ENCODE measurements around the gene DRGX. TPM values are rescaled to one million over a fixed set of nuclear protein-coding genes. Genes with fewer than 3 reads are reported as not detected.

The DRGX gene
- total RNA-seq, 1 donor from 2014 or later, result 0.19 TPM

DNA sequence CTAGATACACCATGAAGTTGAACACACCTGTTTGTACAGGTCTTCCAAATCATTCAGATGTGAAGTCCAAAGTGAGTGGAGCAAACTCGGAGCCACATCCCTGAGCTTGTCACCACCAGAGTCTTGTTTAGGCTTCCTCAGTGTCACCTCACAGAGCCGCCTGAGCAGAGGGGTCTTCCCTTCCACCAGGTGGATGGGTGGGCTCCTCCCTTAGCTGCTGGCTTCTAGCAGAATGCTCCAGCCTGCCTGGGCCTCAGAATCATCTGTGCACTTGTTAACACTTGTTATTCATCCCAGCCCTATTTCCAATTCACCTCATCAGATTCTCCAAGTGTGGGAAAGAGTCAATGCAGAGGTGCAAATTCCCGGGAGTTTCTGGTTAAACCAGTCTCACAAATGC is 64.5 kb downstream of the DRGX start:
- TF ChIP-seq, protein P1, sequence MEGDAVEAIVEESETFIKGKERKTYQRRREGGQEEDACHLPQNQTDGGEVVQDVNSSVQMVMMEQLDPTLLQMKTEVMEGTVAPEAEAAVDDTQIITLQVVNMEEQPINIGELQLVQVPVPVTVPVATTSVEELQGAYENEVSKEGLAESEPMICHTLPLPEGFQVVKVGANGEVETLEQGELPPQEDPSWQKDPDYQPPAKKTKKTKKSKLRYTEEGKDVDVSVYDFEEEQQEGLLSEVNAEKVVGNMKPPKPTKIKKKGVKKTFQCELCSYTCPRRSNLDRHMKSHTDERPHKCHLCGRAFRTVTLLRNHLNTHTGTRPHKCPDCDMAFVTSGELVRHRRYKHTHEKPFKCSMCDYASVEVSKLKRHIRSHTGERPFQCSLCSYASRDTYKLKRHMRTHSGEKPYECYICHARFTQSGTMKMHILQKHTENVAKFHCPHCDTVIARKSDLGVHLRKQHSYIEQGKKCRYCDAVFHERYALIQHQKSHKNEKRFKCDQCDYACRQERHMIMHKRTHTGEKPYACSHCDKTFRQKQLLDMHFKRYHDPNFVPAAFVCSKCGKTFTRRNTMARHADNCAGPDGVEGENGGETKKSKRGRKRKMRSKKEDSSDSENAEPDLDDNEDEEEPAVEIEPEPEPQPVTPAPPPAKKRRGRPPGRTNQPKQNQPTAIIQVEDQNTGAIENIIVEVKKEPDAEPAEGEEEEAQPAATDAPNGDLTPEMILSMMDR (conservative IDR thresholded peaks at IDR 0.05), result no peak
- H3K36me3 Mint-ChIP-seq (ENCODE audit: low read depth), result peaks cover 5% of the 10 kb centered on the region
- no peak for DNase-seq (ENCODE audit: low read depth, low spot score)

DNA sequence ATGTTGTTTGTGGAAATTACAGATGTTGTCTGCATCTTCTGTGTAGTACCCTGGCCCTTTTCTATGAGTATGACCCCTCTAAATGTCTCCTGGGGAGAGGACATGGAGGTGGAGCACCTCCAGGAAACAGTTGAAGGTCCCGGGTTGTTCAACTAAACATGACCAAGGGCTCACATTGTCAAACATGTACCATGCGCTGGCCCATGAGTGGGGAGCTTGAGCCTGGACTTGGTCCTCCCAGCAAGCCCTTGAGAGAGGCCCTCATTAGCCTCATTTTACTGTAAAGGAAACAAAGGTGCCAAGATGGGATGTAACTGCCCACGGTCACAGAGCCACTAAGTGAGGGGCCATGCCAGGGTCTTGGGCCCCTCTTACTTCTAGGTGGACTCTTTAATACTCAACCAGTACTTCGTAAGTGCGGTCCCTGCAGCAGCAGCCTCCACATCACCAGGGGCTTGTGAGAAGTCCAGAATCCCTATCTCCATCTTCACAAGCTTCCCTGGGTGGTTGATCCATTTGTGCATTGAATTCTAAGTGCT is 65.7 kb downstream of the DRGX start:
- H3K4me3 Mint-ChIP-seq, result no peak overlapping the region
- peaks cover 7% of the 10 kb centered on the region for H3K9me3 Mint-ChIP-seq
- no peak for DNase-seq (ENCODE audit: low read depth, low spot score)
- H3K4me1 Mint-ChIP-seq, result peaks cover under 1% of the 10 kb centered on the region
- TF ChIP-seq, protein P1 (conservative IDR thresholded peaks at IDR 0.05), result no peak
- peaks cover 8% of the 10 kb centered on the region for H3K27me3 Mint-ChIP-seq (ENCODE audit: low read depth)
- H3K27ac Mint-ChIP-seq (ENCODE audit: unreplicated experiment), result no peak overlapping the region
- no peaks in the 10 kb centered on the region for H3K36me3 Mint-ChIP-seq (ENCODE audit: low read depth)

More for the DNA sequence above, 64.5 kb downstream of the DRGX start:
- Mint-ChIP-seq H3K4me1 (peaks cover 9% of the 10 kb centered on the region), H3K27me3 (ENCODE audit: low read depth) (peaks cover 8% of the 10 kb centered on the region), H3K9me3 (peaks cover 14% of the 10 kb centered on the region), H3K4me3 (no peak overlapping the region), H3K27ac (ENCODE audit: unreplicated experiment) (no peak overlapping the region)

DNA sequence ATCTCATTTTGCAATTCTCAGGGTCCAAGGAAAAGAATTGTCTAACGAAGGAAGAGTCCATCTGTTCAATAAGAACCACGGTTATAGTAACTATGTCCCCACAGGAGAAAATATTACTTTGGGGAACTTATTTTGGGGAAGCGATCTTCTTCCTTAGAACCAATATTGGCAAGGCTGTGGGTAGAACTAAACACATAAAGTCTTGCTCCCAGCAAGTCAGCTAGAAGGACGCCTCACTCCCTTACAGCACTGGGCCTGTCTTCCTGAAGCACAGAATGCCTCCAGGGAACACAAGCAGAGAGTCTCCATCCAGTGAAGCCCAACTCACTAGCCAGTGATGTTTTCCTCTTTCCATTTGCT is 66.8 kb downstream of the DRGX start:
- peaks cover 8% of the 10 kb centered on the region for H3K27me3 Mint-ChIP-seq (ENCODE audit: low read depth)
- no peak overlapping the region for H3K27ac Mint-ChIP-seq (ENCODE audit: unreplicated experiment)
- no peaks in the 10 kb centered on the region for H3K4me1 Mint-ChIP-seq
- DNase-seq (ENCODE audit: low read depth, low spot score), result no peak
- H3K36me3 Mint-ChIP-seq (ENCODE audit: low read depth), result no peaks in the 10 kb centered on the region
- peaks cover 4% of the 10 kb centered on the region for H3K9me3 Mint-ChIP-seq
- no peak overlapping the region for H3K4me3 Mint-ChIP-seq
- TF ChIP-seq, protein P1 (conservative IDR thresholded peaks at IDR 0.05), result no peak

DNA sequence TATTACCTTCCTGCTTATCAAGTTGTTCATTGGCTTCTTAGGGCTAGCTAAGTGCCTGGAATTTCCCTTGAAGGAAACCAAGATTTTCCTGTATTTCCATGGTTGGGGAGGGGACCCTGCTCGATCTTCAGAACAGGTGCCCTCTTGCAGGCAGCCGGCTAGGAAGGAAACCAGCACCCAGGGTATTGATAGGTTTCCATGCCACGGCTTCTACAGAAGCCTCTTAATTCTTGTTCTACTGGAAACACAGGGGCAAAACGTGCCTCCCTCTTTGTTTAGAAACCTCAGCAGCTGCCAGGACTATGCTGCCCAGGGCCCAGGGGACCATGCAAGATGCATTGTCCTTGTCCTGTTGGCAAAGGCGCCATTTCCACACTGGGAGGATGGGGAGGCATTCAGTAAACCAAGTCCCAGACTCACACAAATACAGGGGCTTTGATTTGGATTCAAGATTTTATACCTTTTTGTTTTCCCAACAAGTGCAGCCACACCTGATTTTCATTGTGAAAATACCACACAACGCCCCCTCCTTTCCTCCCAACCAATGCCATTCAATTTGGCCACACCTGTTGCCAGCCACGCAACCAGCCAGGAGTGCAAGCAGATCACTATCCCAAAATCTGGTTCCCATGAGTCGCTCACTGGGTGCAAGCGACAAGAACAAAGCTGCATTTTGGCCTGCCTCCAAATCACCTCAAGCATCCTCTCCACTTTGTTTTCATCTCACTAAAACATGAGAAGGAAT is 67.3 kb downstream of the DRGX start:
- no peak overlapping the region for H3K27ac Mint-ChIP-seq (ENCODE audit: unreplicated experiment)
- peaks cover 1% of the 10 kb centered on the region for H3K9me3 Mint-ChIP-seq

DNA sequence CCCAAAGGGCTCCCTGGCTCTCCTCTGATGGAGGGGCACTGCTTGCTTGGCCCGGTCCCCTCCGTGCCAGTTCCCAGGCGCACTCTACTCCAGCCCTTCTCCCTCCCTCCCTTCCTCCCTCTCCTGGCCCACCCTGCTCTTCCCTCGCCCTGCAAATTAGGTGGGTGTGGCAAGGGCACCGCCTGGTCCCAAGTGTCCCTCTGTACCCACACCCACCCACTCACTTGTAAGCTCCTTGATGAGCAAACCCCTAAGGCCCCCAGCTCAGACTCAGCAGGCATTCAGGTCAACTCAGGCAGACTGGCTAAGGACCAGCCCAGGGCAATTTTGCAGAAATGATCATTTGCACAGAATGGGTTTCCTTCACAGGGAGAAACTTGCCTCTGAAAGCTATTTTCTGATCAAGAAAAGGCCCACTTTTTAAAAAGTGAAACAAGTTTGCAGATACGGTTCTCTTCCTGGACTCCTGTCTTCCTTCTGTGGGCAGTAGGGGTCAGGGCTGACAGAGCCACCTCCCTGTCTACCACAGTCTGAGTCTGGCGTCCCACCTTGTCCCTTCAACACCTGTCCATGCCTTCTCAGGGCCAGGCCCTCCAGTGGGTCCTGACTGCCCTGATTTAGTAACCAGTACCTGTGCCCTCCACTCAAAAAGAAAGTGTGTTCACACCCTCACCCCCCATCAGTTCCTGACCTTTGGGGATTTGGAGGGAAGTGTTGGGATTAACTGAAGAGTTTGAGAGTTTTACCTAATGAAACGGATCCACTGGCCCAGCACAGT is 68.7 kb downstream of the DRGX start:
- DNase-seq (ENCODE audit: low read depth, low spot score), result no peak
- H3K4me3 Mint-ChIP-seq, result no peak overlapping the region
- H3K4me1 Mint-ChIP-seq, result no peaks in the 10 kb centered on the region
- no peak overlapping the region for H3K27ac Mint-ChIP-seq (ENCODE audit: unreplicated experiment)
- H3K36me3 Mint-ChIP-seq (ENCODE audit: low read depth), result no peaks in the 10 kb centered on the region
- TF ChIP-seq, protein P1 (conservative IDR thresholded peaks at IDR 0.05), result no peak
- no peaks in the 10 kb centered on the region for H3K9me3 Mint-ChIP-seq
- H3K27me3 Mint-ChIP-seq (ENCODE audit: low read depth), result peaks cover 5% of the 10 kb centered on the region

More for the DNA sequence above, 67.3 kb downstream of the DRGX start:
- no peak overlapping the region for H3K4me3 Mint-ChIP-seq
- H3K27me3 Mint-ChIP-seq (ENCODE audit: low read depth), result peaks cover 8% of the 10 kb centered on the region
- H3K36me3 Mint-ChIP-seq (ENCODE audit: low read depth), result no peaks in the 10 kb centered on the region
- TF ChIP-seq, protein P1 (conservative IDR thresholded peaks at IDR 0.05), result no peak
- DNase-seq (ENCODE audit: low read depth, low spot score), result no peak
- H3K4me1 Mint-ChIP-seq, result no peaks in the 10 kb centered on the region

All from neural crest cell (in vitro differentiated cells).